ENCODE measurements around the gene RAB5IF.
A peak's percentile ranks its signal among the peaks of the same experiment; 100 is the strongest.
"Not testable (repeated sequence)": the region's sequence is repeated elsewhere in the genome, so short reads cannot be mapped to it uniquely, and the experiment has no call there.

The RAB5IF gene

DNA sequence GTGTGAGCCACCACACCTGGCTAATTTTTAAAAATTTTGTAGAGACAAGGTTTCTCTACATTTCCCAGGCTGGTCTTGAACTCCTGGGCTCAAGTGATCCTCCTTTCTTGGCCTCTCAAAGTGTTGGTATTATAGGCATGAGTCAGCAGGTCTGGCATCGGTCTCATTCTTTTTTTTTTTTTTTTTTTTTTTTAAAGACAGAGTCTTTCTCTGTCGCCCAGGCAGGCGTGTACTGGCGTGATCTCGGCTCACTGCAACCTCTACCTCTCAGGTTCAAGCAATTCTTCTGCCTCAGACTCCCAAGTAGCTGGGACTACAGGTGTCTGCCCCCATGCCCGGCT is 2.8 kb downstream of the RAB5IF start:
- peaks cover 37 to 49% of the 10 kb centered on the region in 2 experiments for H3K36me3 ChIP-seq (ENCODE audit: control insufficient read depth in 1 of 2, insufficient read depth in 2 of 2, low read length in 2 of 2)
- H3K4me3 ChIP-seq (ENCODE audit: low read depth, low read length) = not testable (repeated sequence)

DNA sequence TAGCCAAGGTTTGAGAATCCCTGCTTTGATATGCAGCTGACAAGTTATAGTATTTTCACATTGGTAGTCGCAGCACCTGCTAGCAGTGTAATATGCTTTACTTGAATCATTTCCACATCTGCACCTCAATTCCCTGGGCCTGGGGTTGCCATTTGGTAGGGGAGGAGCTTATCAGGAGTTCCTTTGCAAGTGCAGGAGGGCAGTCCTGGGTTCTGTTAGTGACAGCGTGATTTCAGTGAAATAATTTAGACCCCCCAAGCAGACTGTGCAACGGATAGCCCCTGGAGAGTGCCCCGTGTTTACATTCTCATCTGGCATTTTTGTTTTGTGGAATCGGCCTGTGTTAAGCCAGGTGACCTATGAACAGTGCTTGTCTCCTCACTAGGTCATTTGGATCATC is 6.0 kb downstream of the RAB5IF start:
- Histone ChIP-seq H3K36me3 (ENCODE audit: control insufficient read depth in 1 of 2, insufficient read depth in 2 of 2, low read length in 2 of 2) (peaks cover 54 to 65% of the 10 kb centered on the region in 2 experiments), H3K18ac (ENCODE audit: low read length) (no peak overlapping the region), H3K23ac (ENCODE audit: low read length) (no peak overlapping the region), H2AK5ac (ENCODE audit: low read length) (no peak overlapping the region), H3K4me3 (ENCODE audit: low read depth, low read length) (no peak overlapping the region), H2BK5ac (ENCODE audit: low read depth, low read length, poor library complexity) (no peak overlapping the region), H3K27ac (ENCODE audit: low read depth, low read length) (no peak overlapping the region), H3K4me2 (ENCODE audit: low read length) (no peak overlapping the region), H3K79me1 (ENCODE audit: low read length) (peaks cover under 1% of the 10 kb centered on the region), H3K4me1 (ENCODE audit: control insufficient read depth in 1 of 2, insufficient read depth in 2 of 2, low read length in 2 of 2) (peaks cover 2 to 5% of the 10 kb centered on the region in 2 experiments), H4K12ac (ENCODE audit: low read depth, low read length) (no peak overlapping the region), H4K8ac (ENCODE audit: low read depth, low read length) (no peak overlapping the region), H3K9ac (ENCODE audit: low read length) (no peak overlapping the region), H2AFZ (ENCODE audit: insufficient read depth, low read length, poor library complexity) (no peak overlapping the region), H3K79me2 (ENCODE audit: control insufficient read depth, insufficient read depth, low read length, poor library complexity) (peaks cover 3% of the 10 kb centered on the region), H3K14ac (ENCODE audit: low read length) (no peak overlapping the region), H2BK120ac (ENCODE audit: insufficient read depth, low read length, poor library complexity) (no peak overlapping the region), H3K4ac (ENCODE audit: low read depth, low read length) (no peak overlapping the region), H2BK12ac (ENCODE audit: low read length) (no peak overlapping the region), H3K9me3 (ENCODE audit: insufficient read depth, low read depth, low read length) (peaks cover 2% of the 10 kb centered on the region), H4K91ac (ENCODE audit: low read depth, low read length) (no peak overlapping the region), H3K27me3 (ENCODE audit: insufficient read depth, low read length) (no peaks in the 10 kb centered on the region)
- WGBS (ENCODE audit: extremely low coverage, insufficient coverage, insufficient read length) = no CpG with 5 or more reads among the region's 5 CpGs
- DNase-seq = no peak

More for the DNA sequence above, 2.8 kb downstream of the RAB5IF start:
- WGBS (ENCODE audit: extremely low coverage, insufficient coverage, insufficient read length) = no CpG with 5 or more reads among the region's 6 CpGs
- not testable (repeated sequence) for H3K9me3 ChIP-seq (ENCODE audit: insufficient read depth, low read depth, low read length); H3K9ac ChIP-seq (ENCODE audit: low read length); H3K23ac ChIP-seq (ENCODE audit: low read length); H2BK120ac ChIP-seq (ENCODE audit: insufficient read depth, low read length, poor library complexity); H2BK5ac ChIP-seq (ENCODE audit: low read depth, low read length, poor library complexity); H3K14ac ChIP-seq (ENCODE audit: low read length); H2BK12ac ChIP-seq (ENCODE audit: low read length); H2AFZ ChIP-seq (ENCODE audit: insufficient read depth, low read length, poor library complexity); H3K4ac ChIP-seq (ENCODE audit: low read depth, low read length); H4K8ac ChIP-seq (ENCODE audit: low read depth, low read length); H3K4me2 ChIP-seq (ENCODE audit: low read length); H2AK5ac ChIP-seq (ENCODE audit: low read length); H4K91ac ChIP-seq (ENCODE audit: low read depth, low read length); H4K12ac ChIP-seq (ENCODE audit: low read depth, low read length); H3K27ac ChIP-seq (ENCODE audit: low read depth, low read length); H3K18ac ChIP-seq (ENCODE audit: low read length); H3K27me3 ChIP-seq (ENCODE audit: insufficient read depth, low read length)
- peaks cover 7 to 11% of the 10 kb centered on the region in 2 experiments for H3K4me1 ChIP-seq (ENCODE audit: control insufficient read depth in 1 of 2, insufficient read depth in 2 of 2, low read length in 2 of 2)
- peaks cover 11% of the 10 kb centered on the region for H3K79me1 ChIP-seq (ENCODE audit: low read length)
- peak in 1 of 2 donors; percentile 24 for DNase-seq
- peaks cover 13% of the 10 kb centered on the region for H3K79me2 ChIP-seq (ENCODE audit: control insufficient read depth, insufficient read depth, low read length, poor library complexity)

DNA sequence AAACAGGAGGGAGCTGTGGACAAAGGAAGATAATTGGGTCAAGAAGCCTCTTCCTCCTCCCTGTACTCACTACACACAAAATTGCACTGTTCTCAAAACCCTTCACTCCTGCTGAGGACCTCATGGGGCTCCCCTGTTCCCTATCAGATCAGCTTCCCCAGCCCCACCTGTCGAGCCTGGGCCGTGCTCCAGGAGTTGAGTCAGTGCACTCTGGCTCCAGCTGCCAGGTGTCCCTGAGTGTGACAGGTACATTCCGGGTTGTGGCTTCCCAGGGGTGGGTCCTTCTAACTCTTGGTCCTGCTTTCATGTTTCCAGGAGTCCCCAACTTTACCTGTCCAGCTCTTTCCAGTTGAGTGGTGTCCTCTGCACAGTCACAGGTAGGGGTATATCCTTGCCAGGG is 8.4 kb downstream of the RAB5IF start:
- H3K4me3 ChIP-seq (ENCODE audit: low read depth, low read length) = no peak overlapping the region
- peaks cover 2% of the 10 kb centered on the region for H3K9me3 ChIP-seq (ENCODE audit: insufficient read depth, low read depth, low read length)
- H3K4ac ChIP-seq (ENCODE audit: low read depth, low read length) = no peak overlapping the region
- no peaks in the 10 kb centered on the region for H3K79me1 ChIP-seq (ENCODE audit: low read length)
- no peak overlapping the region for H3K18ac ChIP-seq (ENCODE audit: low read length)
- no peak overlapping the region for H3K4me2 ChIP-seq (ENCODE audit: low read length)
- no peak overlapping the region for H2BK120ac ChIP-seq (ENCODE audit: insufficient read depth, low read length, poor library complexity)
- H2AFZ ChIP-seq (ENCODE audit: insufficient read depth, low read length, poor library complexity) = no peak overlapping the region
- no peak overlapping the region for H4K91ac ChIP-seq (ENCODE audit: low read depth, low read length)
- no peak overlapping the region for H3K23ac ChIP-seq (ENCODE audit: low read length)
- H3K9ac ChIP-seq (ENCODE audit: low read length) = no peak overlapping the region
- DNase-seq = no peak
- no peak overlapping the region for H3K14ac ChIP-seq (ENCODE audit: low read length)
- H3K27ac ChIP-seq (ENCODE audit: low read depth, low read length) = no peak overlapping the region
- H2AK5ac ChIP-seq (ENCODE audit: low read length) = no peak overlapping the region
- no peak overlapping the region for H4K12ac ChIP-seq (ENCODE audit: low read depth, low read length)
- peaks cover 47 to 55% of the 10 kb centered on the region in 2 experiments for H3K36me3 ChIP-seq (ENCODE audit: control insufficient read depth in 1 of 2, insufficient read depth in 2 of 2, low read length in 2 of 2)
- H3K27me3 ChIP-seq (ENCODE audit: insufficient read depth, low read length) = no peaks in the 10 kb centered on the region
- H2BK5ac ChIP-seq (ENCODE audit: low read depth, low read length, poor library complexity) = no peak overlapping the region
- no peaks in the 10 kb centered on the region for H3K4me1 ChIP-seq (ENCODE audit: control insufficient read depth in 1 of 2, insufficient read depth in 2 of 2, low read length in 2 of 2)
- no peaks in the 10 kb centered on the region for H3K79me2 ChIP-seq (ENCODE audit: control insufficient read depth, insufficient read depth, low read length, poor library complexity)
- no CpG with 5 or more reads among the region's 3 CpGs for WGBS (ENCODE audit: extremely low coverage, insufficient coverage, insufficient read length)
- H4K8ac ChIP-seq (ENCODE audit: low read depth, low read length) = no peak overlapping the region
- no peak overlapping the region for H2BK12ac ChIP-seq (ENCODE audit: low read length)

DNA sequence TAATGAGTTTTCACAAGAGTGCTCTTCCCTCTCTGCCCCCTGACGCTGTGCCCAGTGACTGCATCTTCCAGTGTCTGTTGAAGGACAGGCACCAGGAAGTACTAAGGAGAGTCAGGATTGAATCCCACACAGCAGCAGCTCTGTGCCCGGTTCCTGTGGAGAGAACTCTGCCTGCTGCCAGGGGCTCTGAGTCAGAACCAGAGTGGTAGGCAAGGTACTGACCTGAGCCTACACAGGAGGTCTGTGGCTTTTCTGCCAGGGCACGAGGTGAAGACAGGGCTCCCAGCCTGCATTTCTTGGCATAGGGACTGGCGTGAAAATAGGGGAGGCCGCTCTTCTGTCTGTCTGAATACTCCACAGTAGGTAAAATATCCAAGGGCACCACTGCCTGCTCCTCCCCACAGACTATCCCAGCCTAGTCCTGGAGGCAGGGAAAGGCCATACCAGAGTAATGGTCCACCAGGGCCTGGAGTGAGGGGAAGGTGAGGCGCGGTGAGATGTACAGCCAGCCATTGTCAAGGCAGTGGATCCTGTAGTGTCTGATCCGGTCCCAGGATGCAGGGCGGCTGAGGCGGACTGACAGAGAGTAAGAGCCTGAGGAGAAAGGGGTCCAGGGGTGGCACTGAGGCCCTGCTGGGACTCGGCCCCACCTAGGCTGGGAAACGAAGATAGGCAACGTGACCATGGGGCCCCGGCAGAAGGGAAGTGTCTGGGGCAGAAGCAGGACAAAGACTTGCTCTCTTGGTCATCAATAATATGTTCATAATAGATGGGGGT is 9.4 kb downstream of the RAB5IF start:
- no peak for DNase-seq
- Histone ChIP-seq H3K4ac (ENCODE audit: low read depth, low read length) (no peak overlapping the region), H4K91ac (ENCODE audit: low read depth, low read length) (no peak overlapping the region), H3K23ac (ENCODE audit: low read length) (no peak overlapping the region), H2BK5ac (ENCODE audit: low read depth, low read length, poor library complexity) (no peak overlapping the region), H2AFZ (ENCODE audit: insufficient read depth, low read length, poor library complexity) (no peak overlapping the region), H3K79me1 (ENCODE audit: low read length) (no peaks in the 10 kb centered on the region), H3K9me3 (ENCODE audit: insufficient read depth, low read depth, low read length) (no peaks in the 10 kb centered on the region), H4K8ac (ENCODE audit: low read depth, low read length) (no peak overlapping the region), H3K18ac (ENCODE audit: low read length) (no peak overlapping the region), H3K36me3 (ENCODE audit: control insufficient read depth in 1 of 2, insufficient read depth in 2 of 2, low read length in 2 of 2) (peaks cover 37 to 45% of the 10 kb centered on the region in 2 experiments), H3K4me3 (ENCODE audit: low read depth, low read length) (no peak overlapping the region), H3K79me2 (ENCODE audit: control insufficient read depth, insufficient read depth, low read length, poor library complexity) (no peaks in the 10 kb centered on the region), H3K14ac (ENCODE audit: low read length) (no peak overlapping the region), H3K9ac (ENCODE audit: low read length) (no peak overlapping the region), H2AK5ac (ENCODE audit: low read length) (no peak overlapping the region), H3K4me1 (ENCODE audit: control insufficient read depth in 1 of 2, insufficient read depth in 2 of 2, low read length in 2 of 2) (no peaks in the 10 kb centered on the region), H3K4me2 (ENCODE audit: low read length) (no peak overlapping the region), H2BK12ac (ENCODE audit: low read length) (no peak overlapping the region), H2BK120ac (ENCODE audit: insufficient read depth, low read length, poor library complexity) (no peak overlapping the region), H3K27me3 (ENCODE audit: insufficient read depth, low read length) (no peaks in the 10 kb centered on the region), H3K27ac (ENCODE audit: low read depth, low read length) (no peak overlapping the region), H4K12ac (ENCODE audit: low read depth, low read length) (no peak overlapping the region)
- no CpG with 5 or more reads among the region's 14 CpGs for WGBS (ENCODE audit: extremely low coverage, insufficient coverage, insufficient read length)
